SK-N-SH treated with all-trans-retinoic acid at 6 μM for 48 hours (cell line): Measurements from ENCODE around the gene LCNL1.

ENCODE experiments used
- ARNTL ChIP-seq: fragments of 450-650 bp; formaldehyde crosslinking; IDR thresholded peaks from 2 replicates; pipeline ENCODE4 v1.5.0; 2020; ENCODE audit warnings: low read depth, mild to moderate bottlenecking, moderate library complexity, borderline replicate concordance
- BACH2 ChIP-seq: fragments of 250-450 bp; sonication (Bioruptor Pico); IDR thresholded peaks from 2 replicates; pipeline ENCODE4 v1.9.0; 2021; ENCODE audit warnings: mild to moderate bottlenecking, borderline replicate concordance
- ISL1 ChIP-seq: fragments of 250-450 bp; sonication (Bioruptor Pico); IDR thresholded peaks from 2 replicates; pipeline ENCODE4 v2.1.2; 2022; ENCODE audit warnings: mild to moderate bottlenecking, moderate library complexity
- RARB ChIP-seq: fragments of 250-450 bp; sonication (Bioruptor Pico); IDR thresholded peaks from 2 replicates; pipeline ENCODE4 v1.8.0; 2021; ENCODE audit warnings: mild to moderate bottlenecking, moderate library complexity
- SNAI2 ChIP-seq: fragments of 250-450 bp; sonication (Bioruptor Pico); IDR thresholded peaks from 2 replicates; pipeline ENCODE4 v1.5.0; 2020; ENCODE audit warnings: mild to moderate bottlenecking, moderate library complexity
- TCF4 ChIP-seq: fragments of 250-450 bp; sonication (Bioruptor Pico); IDR thresholded peaks from 2 replicates; pipeline ENCODE4 v1.8.0; 2021; ENCODE audit warnings: mild to moderate bottlenecking, moderate library complexity, borderline replicate concordance
- ZFP3 ChIP-seq: fragments of 250-450 bp; sonication (Bioruptor Pico); IDR thresholded peaks from 2 replicates; pipeline ENCODE4 v1.5.0; 2020; ENCODE audit warnings: mild to moderate bottlenecking, moderate library complexity
- ZFP30 ChIP-seq: fragments of 450-650 bp; formaldehyde crosslinking; IDR thresholded peaks from 2 replicates; pipeline ENCODE4 v1.5.0; 2022; ENCODE audit warnings: mild to moderate bottlenecking, moderate library complexity
- ZNF565 ChIP-seq: fragments of 450-650 bp; formaldehyde crosslinking; conservative IDR thresholded peaks from 2 replicates; pipeline ENCODE4 v1.5.0; 2020; ENCODE audit warnings: low read depth, mild to moderate bottlenecking, moderate library complexity
- ZNF8 ChIP-seq: fragments of 450-650 bp; formaldehyde crosslinking; IDR thresholded peaks from 2 replicates; pipeline ENCODE4 v1.5.0; 2020; ENCODE audit warnings: mild to moderate bottlenecking, moderate library complexity
- TF ChIP-seq, protein P1 (sequence below): fragments of 250-450 bp; sonication (Bioruptor Pico); IDR thresholded peaks from 2 replicates; pipeline ENCODE4 v1.8.0; 2020; ENCODE audit warnings: mild to moderate bottlenecking, moderate library complexity, borderline replicate concordance
- TF ChIP-seq, protein P2 (sequence below): fragments of 250-450 bp; sonication (Bioruptor Pico); IDR thresholded peaks from 2 replicates; pipeline ENCODE4 v1.5.1; 2020; ENCODE audit warnings: low read depth, mild to moderate bottlenecking, moderate library complexity
- TF ChIP-seq, protein P3 (sequence below): fragments of 250-450 bp; sonication (Bioruptor Pico); IDR thresholded peaks from 2 replicates; pipeline ENCODE4 v1.5.0; 2020; ENCODE audit warnings: mild to moderate bottlenecking, moderate library complexity

DNA sequence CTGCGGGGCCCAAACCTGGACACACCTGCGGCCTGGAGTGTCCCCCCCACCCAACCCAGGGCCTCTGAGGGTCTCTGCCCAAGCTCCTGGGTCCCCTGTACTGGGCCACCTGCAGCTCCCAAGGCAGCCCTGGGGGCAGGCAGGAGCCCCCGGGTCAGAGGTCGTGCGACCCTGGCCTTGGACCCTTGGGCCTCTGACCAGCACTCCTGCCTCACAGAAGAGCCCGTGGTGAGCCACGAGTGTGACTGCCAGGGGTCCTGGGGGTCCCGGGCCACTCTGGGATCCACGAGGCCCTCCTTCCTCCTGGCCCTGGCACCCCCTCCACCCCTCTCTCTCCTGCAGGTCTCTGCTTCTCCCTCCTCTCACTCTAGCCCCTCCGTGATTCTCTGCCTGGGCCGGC is 10.5 kb upstream of the LCNL1 start:
- TF ChIP-seq ARNTL (CRISPR knock-in tag) (no peak), ZFP3 (CRISPR knock-in tag) (no peak), ISL1 (CRISPR knock-in tag) (no peak), SNAI2 (CRISPR knock-in tag) (no peak), BACH2 (CRISPR knock-in tag) (no peak), ZFP30 (CRISPR knock-in tag) (no peak), ZNF8 (CRISPR knock-in tag) (no peak), RARB (no peak), TCF4 (CRISPR knock-in tag) (no peak), ZNF565 (CRISPR knock-in tag) (no peak)
- TF ChIP-seq, protein P1, sequence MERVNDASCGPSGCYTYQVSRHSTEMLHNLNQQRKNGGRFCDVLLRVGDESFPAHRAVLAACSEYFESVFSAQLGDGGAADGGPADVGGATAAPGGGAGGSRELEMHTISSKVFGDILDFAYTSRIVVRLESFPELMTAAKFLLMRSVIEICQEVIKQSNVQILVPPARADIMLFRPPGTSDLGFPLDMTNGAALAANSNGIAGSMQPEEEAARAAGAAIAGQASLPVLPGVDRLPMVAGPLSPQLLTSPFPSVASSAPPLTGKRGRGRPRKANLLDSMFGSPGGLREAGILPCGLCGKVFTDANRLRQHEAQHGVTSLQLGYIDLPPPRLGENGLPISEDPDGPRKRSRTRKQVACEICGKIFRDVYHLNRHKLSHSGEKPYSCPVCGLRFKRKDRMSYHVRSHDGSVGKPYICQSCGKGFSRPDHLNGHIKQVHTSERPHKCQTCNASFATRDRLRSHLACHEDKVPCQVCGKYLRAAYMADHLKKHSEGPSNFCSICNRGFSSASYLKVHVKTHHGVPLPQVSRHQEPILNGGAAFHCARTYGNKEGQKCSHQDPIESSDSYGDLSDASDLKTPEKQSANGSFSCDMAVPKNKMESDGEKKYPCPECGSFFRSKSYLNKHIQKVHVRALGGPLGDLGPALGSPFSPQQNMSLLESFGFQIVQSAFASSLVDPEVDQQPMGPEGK (CRISPR knock-in tag) = no peak
- TF ChIP-seq, protein P2, sequence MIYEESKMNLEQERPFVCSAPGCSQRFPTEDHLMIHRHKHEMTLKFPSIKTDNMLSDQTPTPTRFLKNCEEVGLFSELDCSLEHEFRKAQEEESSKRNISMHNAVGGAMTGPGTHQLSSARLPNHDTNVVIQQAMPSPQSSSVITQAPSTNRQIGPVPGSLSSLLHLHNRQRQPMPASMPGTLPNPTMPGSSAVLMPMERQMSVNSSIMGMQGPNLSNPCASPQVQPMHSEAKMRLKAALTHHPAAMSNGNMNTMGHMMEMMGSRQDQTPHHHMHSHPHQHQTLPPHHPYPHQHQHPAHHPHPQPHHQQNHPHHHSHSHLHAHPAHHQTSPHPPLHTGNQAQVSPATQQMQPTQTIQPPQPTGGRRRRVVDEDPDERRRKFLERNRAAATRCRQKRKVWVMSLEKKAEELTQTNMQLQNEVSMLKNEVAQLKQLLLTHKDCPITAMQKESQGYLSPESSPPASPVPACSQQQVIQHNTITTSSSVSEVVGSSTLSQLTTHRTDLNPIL (CRISPR knock-in tag) = no peak
- TF ChIP-seq, protein P3, sequence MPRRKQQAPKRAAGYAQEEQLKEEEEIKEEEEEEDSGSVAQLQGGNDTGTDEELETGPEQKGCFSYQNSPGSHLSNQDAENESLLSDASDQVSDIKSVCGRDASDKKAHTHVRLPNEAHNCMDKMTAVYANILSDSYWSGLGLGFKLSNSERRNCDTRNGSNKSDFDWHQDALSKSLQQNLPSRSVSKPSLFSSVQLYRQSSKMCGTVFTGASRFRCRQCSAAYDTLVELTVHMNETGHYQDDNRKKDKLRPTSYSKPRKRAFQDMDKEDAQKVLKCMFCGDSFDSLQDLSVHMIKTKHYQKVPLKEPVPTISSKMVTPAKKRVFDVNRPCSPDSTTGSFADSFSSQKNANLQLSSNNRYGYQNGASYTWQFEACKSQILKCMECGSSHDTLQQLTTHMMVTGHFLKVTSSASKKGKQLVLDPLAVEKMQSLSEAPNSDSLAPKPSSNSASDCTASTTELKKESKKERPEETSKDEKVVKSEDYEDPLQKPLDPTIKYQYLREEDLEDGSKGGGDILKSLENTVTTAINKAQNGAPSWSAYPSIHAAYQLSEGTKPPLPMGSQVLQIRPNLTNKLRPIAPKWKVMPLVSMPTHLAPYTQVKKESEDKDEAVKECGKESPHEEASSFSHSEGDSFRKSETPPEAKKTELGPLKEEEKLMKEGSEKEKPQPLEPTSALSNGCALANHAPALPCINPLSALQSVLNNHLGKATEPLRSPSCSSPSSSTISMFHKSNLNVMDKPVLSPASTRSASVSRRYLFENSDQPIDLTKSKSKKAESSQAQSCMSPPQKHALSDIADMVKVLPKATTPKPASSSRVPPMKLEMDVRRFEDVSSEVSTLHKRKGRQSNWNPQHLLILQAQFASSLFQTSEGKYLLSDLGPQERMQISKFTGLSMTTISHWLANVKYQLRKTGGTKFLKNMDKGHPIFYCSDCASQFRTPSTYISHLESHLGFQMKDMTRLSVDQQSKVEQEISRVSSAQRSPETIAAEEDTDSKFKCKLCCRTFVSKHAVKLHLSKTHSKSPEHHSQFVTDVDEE (CRISPR knock-in tag) = no peak
